Ovary (tissue), 3 donors: ENCODE measurements around the gene TNNC1.

Source experiments
- EP300 ChIP-seq: sonication (generic); formaldehyde crosslinking; IDR thresholded peaks from one replicate; pipeline ENCODE4 v1.6.1; 2017; ENCODE audit warnings: antibody characterized with exemption
- POLR2A ChIP-seq: fragments of 450-650 bp; IDR thresholded peaks from one replicate; pipeline ENCODE4 v1.6.1; 2017; ENCODE audit warnings: antibody characterized with exemption, mild to moderate bottlenecking, moderate library complexity
- TF ChIP-seq, protein P1 (sequence below), 3 donors: fragments of 450-650 bp in 2 of 3; fragments of 200-600 bp in 1 of 3; IDR thresholded peaks; one replicate each; pipeline versions ENCODE4 v1.5.1 to v1.8.0; 2016 to 2022; ENCODE audit warnings: antibody characterized with exemption in 3 of 3, mild to moderate bottlenecking in 1 of 3
- donor health status: DM: no; HTN: no; CAD: no.

DNA sequence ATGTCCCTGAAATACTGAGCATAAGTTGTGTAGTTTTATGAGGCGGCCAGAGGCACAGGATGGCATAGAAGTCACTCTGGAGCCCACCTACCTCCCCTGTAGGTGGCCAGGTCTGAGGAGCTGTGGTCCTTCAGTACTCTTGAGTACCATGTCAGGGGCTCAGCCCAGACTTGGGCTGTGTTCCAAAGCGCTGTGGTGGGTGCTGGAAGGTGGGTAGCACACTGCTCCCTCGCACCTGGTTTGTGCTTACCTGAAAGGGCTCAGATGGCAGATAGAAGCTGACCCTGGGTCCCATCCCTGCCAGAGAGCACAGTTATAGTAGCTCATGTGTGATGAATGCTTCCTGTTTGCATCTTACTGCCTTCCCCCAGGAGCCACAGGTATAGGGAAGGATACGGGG is 17.1 kb upstream of the TNNC1 start:
- TF ChIP-seq EP300 = no peak
- no peak for TF ChIP-seq POLR2A
- TF ChIP-seq, protein P1, sequence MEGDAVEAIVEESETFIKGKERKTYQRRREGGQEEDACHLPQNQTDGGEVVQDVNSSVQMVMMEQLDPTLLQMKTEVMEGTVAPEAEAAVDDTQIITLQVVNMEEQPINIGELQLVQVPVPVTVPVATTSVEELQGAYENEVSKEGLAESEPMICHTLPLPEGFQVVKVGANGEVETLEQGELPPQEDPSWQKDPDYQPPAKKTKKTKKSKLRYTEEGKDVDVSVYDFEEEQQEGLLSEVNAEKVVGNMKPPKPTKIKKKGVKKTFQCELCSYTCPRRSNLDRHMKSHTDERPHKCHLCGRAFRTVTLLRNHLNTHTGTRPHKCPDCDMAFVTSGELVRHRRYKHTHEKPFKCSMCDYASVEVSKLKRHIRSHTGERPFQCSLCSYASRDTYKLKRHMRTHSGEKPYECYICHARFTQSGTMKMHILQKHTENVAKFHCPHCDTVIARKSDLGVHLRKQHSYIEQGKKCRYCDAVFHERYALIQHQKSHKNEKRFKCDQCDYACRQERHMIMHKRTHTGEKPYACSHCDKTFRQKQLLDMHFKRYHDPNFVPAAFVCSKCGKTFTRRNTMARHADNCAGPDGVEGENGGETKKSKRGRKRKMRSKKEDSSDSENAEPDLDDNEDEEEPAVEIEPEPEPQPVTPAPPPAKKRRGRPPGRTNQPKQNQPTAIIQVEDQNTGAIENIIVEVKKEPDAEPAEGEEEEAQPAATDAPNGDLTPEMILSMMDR (IDR thresholded peaks at IDR 0.05) = no peak
